Measurements from ENCODE around the gene ARHGAP15. TPM values are rescaled to one million over a fixed set of nuclear protein-coding genes. Genes with fewer than 3 reads are reported as not detected.

Gene ARHGAP15
- total and polyA plus RNA-seq, 10 donors, result 55.8 to 219 (median 130) TPM

- peaks cover 0 to 18% (median 3%) of the 10 kb centered on the region in 6 donors for H3K36me3 ChIP-seq
- intact Hi-C loops (cut with DNase I; ENCODE audit: low total_unique reads), result no loop called here
- peaks cover 48 to 98% (median 92%) of the 10 kb centered on the region in 6 donors for H3K4me1 ChIP-seq
- H3K9me3 ChIP-seq, result no peaks in the 10 kb centered on the region
- TF ChIP-seq POLR2AphosphoS5 (IDR thresholded peaks at IDR 0.05) (no peak), POLR2A (IDR thresholded peaks at IDR 0.05) (no peak), CTCF (IDR thresholded peaks at IDR 0.05 in 8 of 11, conservative IDR thresholded peaks at IDR 0.05 in 3 of 11) (no peak)
- H3K27me3 ChIP-seq (replicated peaks in 1 of 7), result no peaks in the 10 kb centered on the region
- DNase-seq, result no peak
- peak overlapping the region in 1 of 8 donors; percentile 30 for H3K4me3 ChIP-seq
- peak overlapping the region; percentile 55 to 88 (median 84) for H3K27ac ChIP-seq
- WGBS, 5 donors, result 81 to 97% (median 82%) methylated on average over 2 of the region's 2 CpGs
Measured at GRCh38 chr2:143152219-143152618, 23.0 kb downstream of the ARHGAP15 start.

- Histone ChIP-seq H3K27ac (peak overlapping the region; percentile 55 to 88 (median 84)), H3K36me3 (peaks cover 0 to 20% (median 3%) of the 10 kb centered on the region in 6 donors), H3K9me3 (no peaks in the 10 kb centered on the region), H3K27me3 (replicated peaks in 1 of 7) (no peaks in the 10 kb centered on the region), H3K4me3 (peak overlapping the region in 1 of 8 donors; percentile 30), H3K4me1 (peaks cover 51 to 98% (median 94%) of the 10 kb centered on the region in 6 donors)
- TF ChIP-seq POLR2A (IDR thresholded peaks at IDR 0.05), result no peak
- no peak for TF ChIP-seq POLR2AphosphoS5 (IDR thresholded peaks at IDR 0.05)
- no peak for TF ChIP-seq CTCF (IDR thresholded peaks at IDR 0.05 in 8 of 11, conservative IDR thresholded peaks at IDR 0.05 in 3 of 11)
- WGBS, 5 donors, result 42 to 56% (median 50%) methylated on average over 3 of the region's 3 CpGs
- intact Hi-C loops (cut with DNase I; ENCODE audit: low total_unique reads), result no loop called here
- no peak for DNase-seq
Measured at GRCh38 chr2:143152637-143153036, 23.4 kb downstream of the ARHGAP15 start.

- no peak for TF ChIP-seq POLR2AphosphoS5 (IDR thresholded peaks at IDR 0.05)
- TF ChIP-seq CTCF (IDR thresholded peaks at IDR 0.05 in 8 of 11, conservative IDR thresholded peaks at IDR 0.05 in 3 of 11), result no peak
- TF ChIP-seq POLR2A (IDR thresholded peaks at IDR 0.05), result no peak
- H3K36me3 ChIP-seq, result peaks cover 0 to 20% (median 3%) of the 10 kb centered on the region in 6 donors
- no peaks in the 10 kb centered on the region for H3K9me3 ChIP-seq
- H3K4me3 ChIP-seq, result no peak overlapping the region
- H3K27me3 ChIP-seq (replicated peaks in 1 of 7), result no peaks in the 10 kb centered on the region
- H3K27ac ChIP-seq, result peak overlapping the region in 4 of 8 donors; percentile 52 to 87 (median 80)
- intact Hi-C loops (cut with DNase I; ENCODE audit: low total_unique reads), result no loop called here
- peaks cover 42 to 98% (median 89%) of the 10 kb centered on the region in 6 donors for H3K4me1 ChIP-seq
- no peak for DNase-seq
Measured at GRCh38 chr2:143155661-143156060, 26.4 kb downstream of the ARHGAP15 start.

GRCh38 chr2:143157001-143157400 is 27.8 kb downstream of the ARHGAP15 start:
- intact Hi-C loops (cut with DNase I; ENCODE audit: low total_unique reads), result no loop called here
- peaks cover 0 to 29% (median 6%) of the 10 kb centered on the region in 6 donors for H3K36me3 ChIP-seq
- TF ChIP-seq POLR2A (IDR thresholded peaks at IDR 0.05), result no peak
- TF ChIP-seq CTCF (IDR thresholded peaks at IDR 0.05 in 8 of 11, conservative IDR thresholded peaks at IDR 0.05 in 3 of 11), result no peak
- no peak for TF ChIP-seq POLR2AphosphoS5 (IDR thresholded peaks at IDR 0.05)
- no peak for DNase-seq
- peaks cover 31 to 98% (median 80%) of the 10 kb centered on the region in 6 donors for H3K4me1 ChIP-seq
- peak overlapping the region in 4 of 8 donors; percentile 22 to 87 (median 82) for H3K27ac ChIP-seq
- no peak overlapping the region for H3K4me3 ChIP-seq
- H3K9me3 ChIP-seq, result no peaks in the 10 kb centered on the region
- H3K27me3 ChIP-seq (replicated peaks in 1 of 7), result no peaks in the 10 kb centered on the region
- 87 to 95% (median 92%) methylated on average over 1 of the region's 1 CpG for WGBS, 5 donors

All from spleen (tissue), 11 donors.